GM19043 (cell line): ENCODE results near the gene UBL4A.

ENCODE experiments used
- ATAC-seq: cut with Tn5 transposase; IDR thresholded peaks from one replicate; pipeline ENCODE4 v1.9.1; 2021; ENCODE audit warnings: low read depth; ENCODE audit not compliant: unreplicated experiment

The UBL4A gene

GRCh38 chrX:154466036-154466435 lies 20.4 kb downstream of the UBL4A start:
- ATAC-seq: no peak

DNA sequence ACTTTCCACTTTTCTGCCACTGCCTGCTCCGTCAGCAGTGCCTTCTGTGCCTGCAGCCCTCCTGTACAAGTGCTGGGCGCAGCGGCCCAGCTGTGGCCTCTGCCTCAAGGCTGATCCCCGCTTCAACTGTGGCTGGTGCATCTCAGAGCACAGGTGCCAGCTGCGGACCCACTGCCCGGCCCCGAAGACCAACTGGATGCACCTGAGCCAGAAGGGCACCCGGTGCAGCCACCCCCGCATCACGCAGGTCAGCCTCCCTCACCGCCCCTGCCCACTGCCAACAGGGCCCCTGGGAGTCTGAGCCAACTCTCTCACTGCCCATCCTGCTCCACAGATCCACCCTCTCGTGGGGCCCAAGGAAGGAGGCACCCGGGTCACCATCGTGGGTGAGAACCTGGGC lies 20.8 kb downstream of the UBL4A start:
- no peak for ATAC-seq

GRCh38 chrX:154464806-154465365 lies 21.5 kb downstream of the UBL4A start:
- ATAC-seq: no peak

- no peak for ATAC-seq
These were observed 22.7 kb downstream of the UBL4A start for GRCh38 chrX:154463611-154464220.

DNA sequence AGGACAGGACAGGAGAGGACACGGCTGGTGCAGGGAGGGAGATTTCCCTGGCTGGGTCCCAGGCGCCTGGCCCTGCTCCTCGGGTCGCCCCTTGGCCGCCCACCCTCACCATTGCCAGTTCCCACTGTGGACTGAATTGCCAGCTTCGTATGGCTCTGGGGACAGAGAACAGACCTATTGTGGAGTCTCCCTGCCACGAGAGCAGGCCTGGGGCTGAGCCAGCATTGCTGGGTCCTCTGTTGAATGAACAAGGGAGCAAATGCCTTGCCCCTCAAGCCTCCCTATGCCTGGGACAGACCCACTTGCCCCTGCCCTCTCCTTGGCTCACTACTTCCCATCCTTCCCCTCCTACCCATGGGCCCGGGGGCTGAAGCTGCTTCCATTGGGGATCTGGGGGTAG lies 24.0 kb downstream of the UBL4A start:
- ATAC-seq: no peak

GRCh38 chrX:154460326-154460725 lies 26.1 kb downstream of the UBL4A start:
- ATAC-seq: no peak

DNA sequence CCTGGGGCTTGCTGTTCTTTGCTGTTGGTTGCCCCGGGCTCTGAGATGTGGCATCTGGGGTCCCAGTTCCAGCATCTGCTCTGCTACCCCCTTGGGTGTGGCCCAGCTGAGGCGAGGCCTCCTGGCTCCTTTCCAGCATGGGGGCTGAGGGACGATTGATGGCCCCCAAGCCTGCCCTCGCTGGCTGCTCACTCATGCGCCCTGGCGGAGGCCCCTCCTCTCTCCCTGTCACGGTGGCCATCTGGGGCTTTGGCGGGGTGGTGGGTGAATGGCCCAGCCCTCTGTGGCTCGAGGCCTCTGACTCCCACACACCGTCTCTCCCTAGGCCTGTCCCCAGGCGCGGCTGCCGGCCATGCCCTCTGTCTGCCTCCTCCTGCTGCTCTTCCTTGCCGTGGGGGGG lies 26.6 kb downstream of the UBL4A start:
- ATAC-seq: no peak

DNA sequence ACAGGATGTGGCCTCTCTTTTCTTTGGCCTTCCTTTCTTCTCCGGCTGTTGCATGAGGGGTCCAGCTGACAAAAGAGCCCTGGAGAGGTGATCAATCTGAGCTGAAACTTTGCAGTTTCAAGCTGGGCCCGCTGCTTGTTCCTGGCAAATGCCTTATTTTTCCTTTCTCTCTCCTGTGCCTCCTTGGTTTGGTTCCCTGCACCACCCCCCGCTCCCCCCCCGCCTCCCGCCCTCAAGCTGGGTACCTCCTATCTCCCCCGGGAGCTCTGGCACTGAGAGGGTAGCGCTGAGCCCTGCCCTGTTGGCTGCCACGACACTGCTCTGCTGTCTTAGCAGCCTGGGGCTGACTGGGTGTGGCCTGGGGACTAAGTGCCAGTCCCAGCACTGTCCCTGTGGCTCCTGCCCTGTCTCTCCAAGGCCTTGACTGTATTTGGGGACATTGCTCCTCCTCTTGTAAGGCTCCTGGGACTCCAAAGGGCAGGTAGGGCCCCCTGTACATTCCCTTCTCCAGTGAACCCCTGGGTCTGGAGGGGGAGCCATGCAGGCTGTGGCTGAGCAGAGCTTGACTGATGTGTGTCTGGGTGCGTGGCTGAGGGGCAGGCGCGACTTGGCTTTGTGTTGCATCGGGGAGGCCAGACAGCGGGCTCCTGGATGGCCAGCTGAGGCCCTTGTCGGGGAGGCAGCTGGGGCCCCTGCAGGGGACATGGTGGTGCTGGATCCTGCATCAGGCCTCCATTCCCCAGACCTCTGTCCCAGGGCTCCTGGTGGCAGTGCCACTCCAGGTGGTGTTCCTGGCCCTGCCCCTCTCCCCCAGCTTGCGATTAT lies 27.2 kb downstream of the UBL4A start:
- no peak for ATAC-seq

DNA sequence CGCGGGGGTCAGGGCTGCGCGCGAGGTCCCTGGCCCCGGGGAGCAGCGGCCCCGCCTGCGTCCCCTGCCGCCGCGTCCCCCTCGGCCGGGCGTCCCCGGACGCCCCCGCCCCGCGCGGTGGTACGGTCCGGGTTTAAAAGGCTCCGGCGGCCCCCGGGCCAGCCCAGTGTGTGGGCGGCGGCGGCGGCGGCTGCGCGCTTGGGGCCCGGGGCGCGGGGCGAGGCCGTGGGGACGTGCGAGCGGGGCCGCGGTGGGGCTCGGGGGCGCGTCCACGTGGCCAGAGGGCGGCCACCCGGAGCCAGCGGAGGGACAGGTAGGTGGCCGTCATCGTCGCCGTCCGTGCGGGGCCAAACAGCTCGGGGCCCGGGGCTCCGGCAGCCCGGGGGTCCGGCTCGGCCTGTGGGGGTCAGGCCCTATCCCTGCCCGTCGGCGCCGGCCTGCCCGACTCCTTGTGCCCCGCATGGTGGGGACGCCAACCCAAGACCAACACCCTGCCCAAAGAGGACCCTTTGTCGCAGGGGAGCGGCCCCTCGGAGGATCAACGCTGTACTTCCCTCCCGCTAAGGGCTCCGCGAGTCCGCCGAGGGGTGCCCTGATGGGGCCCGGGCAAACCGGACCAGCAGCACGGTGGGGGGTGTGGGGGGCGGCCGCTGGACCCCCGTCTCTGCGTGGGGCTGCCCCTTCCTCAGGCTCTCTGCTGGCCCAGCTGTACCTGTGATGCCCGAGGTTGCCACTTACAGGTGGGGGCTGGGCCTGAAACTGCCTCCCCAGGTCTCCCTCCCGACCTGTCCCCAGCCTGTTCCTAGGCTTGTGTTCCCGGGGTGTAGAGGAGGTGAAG lies 28.1 kb downstream of the UBL4A start, which contains the start of gene PLXNA3:
TSS of gene PLXNA3 (plus strand) at position 166 of the 838 bp plus-strand sequence. CDS start 1,903 bp downstream, outside the sequence.
- peak; percentile 47 for ATAC-seq

DNA sequence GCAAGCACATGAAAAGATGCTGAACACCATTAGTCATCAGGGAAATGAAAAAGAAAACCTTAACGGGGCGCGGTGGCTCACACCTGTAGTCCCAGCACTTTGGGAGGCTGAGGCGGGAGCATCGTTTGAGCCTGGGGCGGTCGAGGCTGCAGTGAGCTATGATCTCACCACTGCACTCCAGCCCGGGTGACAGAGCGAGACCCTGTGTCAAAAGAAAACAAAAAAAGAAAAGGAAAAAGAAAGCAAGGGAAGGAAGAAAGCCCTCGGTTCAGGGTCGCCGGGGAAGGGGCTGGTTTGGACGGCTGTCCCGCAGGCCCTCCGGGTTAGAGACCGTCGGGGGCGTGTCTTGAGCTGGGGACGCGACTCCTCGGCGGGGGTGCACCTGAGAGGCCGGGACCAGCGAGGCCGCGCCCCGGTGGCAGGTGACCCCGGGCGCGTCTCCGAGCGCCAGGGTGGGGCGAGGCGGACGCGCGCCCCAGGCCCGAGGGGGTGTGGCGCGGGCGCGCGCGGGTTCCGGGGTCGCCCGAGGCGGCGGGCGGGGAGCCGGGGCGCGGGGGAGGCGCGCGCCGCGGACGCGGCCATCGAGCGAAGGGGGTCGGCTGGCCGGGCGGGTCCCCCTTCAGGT lies 28.8 kb downstream of the UBL4A start:
- peak; percentile 40 for ATAC-seq

GRCh38 chrX:154452823-154453222 lies 33.6 kb downstream of the UBL4A start:
- no peak for ATAC-seq

DNA sequence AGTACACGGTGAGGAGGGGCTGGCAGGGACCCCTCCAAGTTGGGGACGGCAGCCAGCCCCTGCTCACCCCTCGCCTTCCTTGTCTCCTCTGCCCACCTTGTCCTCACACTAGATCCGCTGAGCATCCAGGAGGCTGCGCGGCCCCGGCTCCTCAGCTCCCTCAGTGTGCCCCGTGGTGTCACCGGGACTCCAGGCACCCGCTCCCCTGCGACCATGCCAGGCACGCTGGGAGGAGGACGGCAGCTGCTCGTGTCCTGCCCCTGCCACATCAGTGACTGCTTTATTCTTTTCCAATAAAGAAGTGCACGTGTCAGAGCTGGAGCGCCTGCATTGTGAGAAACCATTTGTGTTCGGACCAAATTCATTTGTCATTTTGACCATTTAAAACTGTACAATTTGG lies 36.1 kb downstream of the UBL4A start:
- no peak for ATAC-seq

DNA sequence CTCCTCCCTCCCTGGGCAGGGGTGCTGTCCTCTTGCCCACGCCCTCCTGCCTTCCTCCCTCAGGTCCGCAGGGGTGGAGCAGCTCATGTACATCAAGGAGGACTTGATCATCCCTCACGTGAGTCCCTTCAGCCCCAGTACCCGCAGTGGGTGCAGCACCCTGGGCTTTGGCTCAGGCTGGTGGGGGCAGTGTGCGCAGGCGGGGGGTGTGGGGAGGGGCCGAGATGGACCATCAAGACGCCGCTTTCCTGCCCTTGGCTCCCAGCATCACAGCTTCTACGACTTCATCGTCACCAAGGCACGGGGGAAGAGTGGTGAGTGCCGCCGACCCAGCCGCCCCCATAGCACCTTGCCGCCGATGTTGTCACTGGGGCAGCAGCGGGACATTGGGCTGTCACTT lies 36.8 kb downstream of the UBL4A start:
- ATAC-seq: no peak

DNA sequence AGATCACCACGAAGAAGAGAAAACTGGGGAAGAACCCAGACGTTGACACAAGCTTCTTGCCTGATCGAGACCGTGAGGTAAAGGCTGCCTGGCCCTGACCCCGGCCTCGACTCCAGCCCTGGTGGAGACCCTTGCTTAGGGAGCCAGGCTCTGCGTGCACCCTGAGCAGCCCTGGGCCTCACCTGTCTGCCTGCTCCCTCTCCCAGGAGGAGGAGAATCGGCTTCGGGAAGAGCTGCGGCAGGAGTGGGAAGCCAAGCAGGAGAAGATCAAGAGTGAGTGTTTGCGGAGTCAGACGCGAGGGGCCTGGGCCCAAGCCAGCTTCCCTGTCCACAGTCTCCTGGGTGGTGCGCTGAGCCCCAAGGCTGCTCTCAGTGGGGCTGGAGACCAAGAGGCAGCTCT lies 37.9 kb downstream of the UBL4A start:
- no peak for ATAC-seq

- no peak for ATAC-seq
These were observed 40.0 kb downstream of the UBL4A start for GRCh38 chrX:154446430-154446829.

- ATAC-seq: no peak
These were observed 40.6 kb downstream of the UBL4A start for GRCh38 chrX:154445776-154446175.

DNA sequence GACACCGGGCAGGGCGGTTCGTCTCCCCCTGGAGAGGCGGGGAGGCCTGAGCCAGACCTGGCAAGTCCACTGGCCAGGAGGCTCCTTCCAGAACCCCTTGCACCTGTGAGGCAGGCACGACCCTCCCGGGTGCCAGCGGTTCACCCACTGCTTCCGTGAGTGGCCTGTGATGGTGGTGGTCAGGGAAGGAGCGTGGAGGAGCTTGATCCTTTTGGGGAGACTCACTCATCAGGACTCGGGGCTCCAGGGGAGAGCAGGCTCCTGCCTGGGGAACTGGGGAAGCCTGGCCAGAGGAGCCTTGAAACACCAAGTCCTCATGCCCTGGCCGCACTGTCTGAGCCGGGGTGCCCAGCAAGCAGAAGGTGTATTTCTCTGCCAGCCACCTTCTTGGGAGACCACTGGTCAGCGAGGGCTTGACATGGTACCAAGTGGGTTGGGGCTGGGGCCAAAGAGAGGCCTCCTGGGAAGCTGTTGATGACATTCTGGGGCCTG lies 41.6 kb downstream of the UBL4A start:
- no peak for ATAC-seq

DNA sequence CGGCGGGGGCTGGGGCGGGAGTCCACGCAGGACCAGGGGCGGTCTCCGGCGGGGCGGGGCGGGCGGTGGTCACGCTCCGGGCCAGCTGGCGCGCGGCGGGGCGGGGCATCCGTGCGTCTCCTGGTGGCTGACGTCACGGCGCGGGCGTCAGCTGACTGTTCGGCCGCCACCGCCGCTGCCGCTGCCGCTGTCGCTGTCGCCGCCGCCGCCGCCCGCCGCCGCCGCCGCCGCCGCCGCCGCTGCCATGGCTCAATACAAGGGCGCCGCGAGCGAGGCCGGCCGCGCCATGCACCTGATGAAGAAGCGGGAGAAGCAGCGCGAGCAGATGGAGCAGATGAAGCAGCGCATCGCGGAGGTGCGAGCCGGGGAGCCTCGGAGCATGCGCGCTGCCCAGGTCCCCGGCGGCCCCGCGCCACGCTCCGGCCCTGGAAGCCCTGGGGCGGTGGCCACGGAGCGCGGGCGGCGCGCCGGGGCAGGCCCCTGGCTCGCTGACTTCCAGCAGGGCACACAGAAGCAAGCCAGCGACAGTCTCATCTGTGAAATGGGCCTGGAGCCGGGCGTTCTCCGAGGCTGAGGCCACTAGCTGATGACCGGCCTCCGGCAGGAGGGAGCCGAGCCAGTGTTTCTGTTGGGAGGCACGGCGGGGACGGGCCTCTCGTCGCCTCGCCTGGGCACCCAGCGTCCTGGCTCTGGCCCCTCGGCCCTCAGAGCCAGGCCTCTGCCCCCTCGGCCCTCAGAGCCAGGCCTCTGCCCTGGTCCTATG lies 42.2 kb downstream of the UBL4A start, which contains the start of gene FAM50A:
TSS of gene FAM50A (plus strand) at position 150 of the 763 bp plus-strand sequence. CDS start at position 245, 95 bp downstream.
- ATAC-seq: peak; percentile 82

- no peak for ATAC-seq
These were observed 42.9 kb downstream of the UBL4A start for GRCh38 chrX:154443479-154443910.
